GM18861 (cell line): ENCODE measurements around the gene GOLT1A.

ENCODE experiments used
- ATAC-seq: cut with Tn5 transposase; IDR thresholded peaks from one replicate; pipeline ENCODE4 v1.9.1; 2021; ENCODE audit not compliant: unreplicated experiment

The GOLT1A gene

GRCh38 chr1:204162494-204163074, 51.2 kb downstream of the GOLT1A start:
- ATAC-seq = no peak

GRCh38 chr1:204161609-204162493, 51.9 kb downstream of the GOLT1A start:
- ATAC-seq = no peak

DNA sequence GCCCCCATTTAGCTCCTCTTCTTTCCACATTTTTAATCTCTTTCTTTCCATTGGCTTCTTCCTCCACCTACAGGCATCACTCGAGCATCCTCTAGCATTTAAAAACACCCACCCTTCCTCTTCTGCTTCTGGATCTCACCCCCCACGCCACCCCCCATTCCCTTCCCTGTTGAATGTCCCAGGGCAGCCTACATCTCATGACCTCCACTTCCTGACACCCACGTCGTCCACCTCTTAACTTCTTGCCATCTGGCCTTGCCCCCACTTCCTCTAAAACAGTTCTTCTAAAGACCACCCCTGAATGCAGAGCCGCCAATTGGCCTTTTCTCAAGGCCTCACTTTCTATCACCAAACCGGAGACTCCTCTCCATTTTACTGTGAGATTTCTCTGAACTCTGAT, 55.8 kb downstream of the GOLT1A start:
- no peak for ATAC-seq

GRCh38 chr1:204155881-204156280, 57.9 kb downstream of the GOLT1A start:
- ATAC-seq = no peak

- no peak for ATAC-seq
These were observed 59.1 kb downstream of the GOLT1A start for GRCh38 chr1:204154568-204155255.

- ATAC-seq = no peak
These were observed 60.1 kb downstream of the GOLT1A start for GRCh38 chr1:204153667-204154066.

DNA sequence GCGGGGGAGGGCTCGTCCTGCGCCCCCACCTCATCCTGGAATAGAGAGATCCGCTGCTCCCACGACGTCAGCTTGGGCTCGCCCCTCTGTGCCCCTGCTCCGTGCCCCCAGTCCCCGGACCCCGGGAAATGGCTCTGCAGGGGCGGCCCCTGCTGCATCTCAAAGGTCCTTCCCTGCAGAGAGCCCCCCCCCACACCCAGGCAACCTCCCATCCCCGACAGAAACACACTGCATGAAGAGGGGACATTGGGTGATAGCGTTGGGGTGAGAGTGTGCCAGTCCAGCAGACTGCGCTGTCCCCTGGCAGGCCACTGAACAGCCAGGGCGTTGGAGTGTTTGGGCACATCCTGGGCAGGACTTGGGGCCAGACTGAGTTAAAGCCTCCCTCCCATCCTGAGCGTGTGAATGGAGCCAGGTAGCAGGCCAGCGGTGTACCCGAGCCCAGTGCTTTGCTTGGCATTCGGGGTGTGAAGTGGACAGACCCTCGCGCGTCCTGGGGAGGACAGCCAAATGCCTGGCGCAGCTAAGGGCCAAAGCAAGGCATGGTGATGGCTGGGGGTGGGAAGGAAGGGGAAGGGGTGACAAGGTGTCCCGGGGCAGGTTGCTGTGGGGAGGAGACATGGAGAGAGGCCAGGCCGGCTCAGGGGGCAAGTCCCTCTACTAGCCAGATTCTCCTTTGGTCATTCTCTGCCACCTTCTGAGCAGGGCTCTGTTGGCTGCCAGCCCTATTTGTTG, 61.3 kb downstream of the GOLT1A start:
- no peak for ATAC-seq

DNA sequence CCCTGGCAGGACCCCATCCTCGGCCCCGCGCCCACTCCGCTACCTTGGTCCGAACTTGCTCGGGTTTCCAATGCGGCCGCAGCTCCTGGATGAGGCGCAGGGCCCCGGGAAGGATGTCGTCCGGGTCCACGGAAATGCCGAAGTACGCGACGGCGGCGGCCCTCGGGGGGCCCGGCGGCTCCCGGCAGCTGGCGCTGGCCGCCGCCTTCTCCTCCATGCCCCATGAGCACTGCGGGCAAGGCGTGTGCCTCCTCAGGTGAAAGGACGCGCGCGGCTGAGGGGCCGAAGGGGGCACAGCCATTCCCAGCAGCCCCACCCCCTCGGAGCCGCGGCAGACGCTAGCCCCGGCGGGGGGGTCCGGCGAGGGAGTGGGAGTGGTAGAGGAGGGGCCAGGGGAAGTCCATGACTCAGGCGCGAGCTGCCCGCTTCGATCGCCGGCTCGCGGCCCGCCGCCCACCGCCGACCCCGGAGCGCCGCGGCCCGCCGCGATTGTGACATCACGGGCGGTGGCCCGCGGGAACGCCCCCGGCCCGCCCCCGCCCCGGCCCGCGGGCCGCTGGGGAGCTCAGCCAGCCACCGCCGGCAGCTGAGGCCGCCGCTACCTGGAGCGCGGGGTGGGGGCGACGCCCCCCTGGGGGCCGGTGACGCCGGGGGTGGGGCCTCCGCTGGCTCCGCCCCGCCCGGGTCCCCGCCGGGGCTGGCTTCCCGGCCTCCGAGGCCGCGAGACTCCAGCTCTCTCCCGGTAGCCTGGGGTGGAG, 62.1 kb downstream of the GOLT1A start, which contains the start of gene ETNK2:
Gene ETNK2, minus strand, starts transcription at position 493 of the 758 bp plus-strand sequence. Its CDS starts 192 bp downstream, at position 301.
- no peak for ATAC-seq

DNA sequence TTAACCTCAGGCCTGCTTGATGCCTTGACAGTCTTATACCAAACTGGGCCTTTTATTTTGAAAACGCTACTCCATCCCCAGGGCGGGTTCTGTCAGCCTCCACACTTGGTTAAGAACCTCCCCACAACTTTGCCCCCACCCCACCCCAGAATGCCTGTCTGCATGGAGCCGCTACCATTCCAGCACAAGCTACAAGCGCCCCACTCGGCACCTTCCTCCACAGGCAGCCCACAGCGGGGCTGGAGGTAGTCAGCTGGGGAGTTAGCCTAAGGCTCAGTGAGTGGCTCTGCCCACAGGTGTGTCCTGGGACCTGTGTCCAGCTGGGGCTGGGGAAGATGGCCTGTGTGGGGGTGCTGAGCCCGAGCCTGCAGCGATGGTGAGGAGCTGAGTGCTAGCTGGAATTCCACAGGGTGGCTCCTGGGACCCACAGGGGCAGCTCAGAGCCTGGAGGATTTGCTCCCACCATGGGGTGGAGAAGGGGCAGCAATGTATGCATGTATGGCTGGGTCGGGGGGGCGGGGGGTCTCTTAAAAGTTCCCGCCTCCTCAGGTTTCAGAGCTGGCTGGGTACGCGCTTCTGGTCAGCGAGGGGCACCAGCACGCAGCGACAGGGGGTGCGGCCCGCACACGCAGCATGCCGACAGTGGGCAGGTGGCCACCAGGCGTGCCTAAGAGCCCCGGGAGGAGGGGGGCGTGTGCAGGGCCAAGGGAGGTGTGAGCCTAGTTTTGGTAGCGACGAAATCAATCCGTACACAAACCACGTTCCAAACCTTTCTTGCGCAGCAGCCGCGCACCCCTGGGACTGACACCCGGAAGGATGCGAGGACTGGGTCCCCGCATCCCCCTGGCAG, 62.9 kb downstream of the GOLT1A start:
- no peak for ATAC-seq

- no peak for ATAC-seq
These were observed 63.9 kb downstream of the GOLT1A start for GRCh38 chr1:204149635-204150565.

DNA sequence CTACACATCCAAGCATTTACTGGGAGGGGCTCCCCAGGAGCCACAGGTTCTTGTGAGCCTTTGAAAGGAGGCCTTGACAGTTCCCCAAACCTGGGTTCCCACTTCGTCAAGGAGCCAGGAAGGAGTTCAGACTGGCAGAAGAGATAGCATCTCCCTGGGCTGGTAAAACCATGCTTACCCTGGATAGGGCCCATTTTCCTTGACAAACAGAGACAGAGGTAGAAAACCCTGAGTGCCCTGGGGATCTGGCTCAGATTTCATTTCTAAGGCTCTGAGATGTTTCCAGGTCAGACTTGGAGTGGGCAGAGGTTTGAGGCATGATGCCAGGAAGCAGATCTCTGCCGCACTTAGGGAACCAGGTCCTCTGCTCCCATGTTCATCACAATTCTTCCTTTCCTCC, 64.7 kb downstream of the GOLT1A start:
- ATAC-seq = no peak
